ENCODE measurements around the gene CACNA2D3.

DNA sequence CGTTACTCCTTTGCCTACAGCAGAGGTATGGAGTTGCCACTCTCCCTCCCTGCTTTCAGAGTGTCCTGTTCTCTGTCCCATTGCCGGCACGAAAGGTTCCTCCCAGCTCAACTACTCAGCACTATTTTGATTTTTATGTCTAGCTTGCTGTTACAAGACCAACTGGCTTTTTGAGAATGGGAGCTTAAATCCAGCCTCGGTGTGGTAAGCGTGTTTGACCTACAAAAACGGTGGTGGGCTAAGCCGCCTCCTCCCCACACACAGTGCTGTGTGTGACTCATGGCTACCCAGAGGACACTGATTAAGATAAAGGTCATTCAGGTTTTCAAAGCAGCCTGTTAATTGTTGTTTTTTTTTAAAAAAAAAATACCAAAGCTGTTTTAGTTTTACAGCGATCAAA is 741.0 kb downstream of the CACNA2D3 start:
- TF ChIP-seq, protein P1, sequence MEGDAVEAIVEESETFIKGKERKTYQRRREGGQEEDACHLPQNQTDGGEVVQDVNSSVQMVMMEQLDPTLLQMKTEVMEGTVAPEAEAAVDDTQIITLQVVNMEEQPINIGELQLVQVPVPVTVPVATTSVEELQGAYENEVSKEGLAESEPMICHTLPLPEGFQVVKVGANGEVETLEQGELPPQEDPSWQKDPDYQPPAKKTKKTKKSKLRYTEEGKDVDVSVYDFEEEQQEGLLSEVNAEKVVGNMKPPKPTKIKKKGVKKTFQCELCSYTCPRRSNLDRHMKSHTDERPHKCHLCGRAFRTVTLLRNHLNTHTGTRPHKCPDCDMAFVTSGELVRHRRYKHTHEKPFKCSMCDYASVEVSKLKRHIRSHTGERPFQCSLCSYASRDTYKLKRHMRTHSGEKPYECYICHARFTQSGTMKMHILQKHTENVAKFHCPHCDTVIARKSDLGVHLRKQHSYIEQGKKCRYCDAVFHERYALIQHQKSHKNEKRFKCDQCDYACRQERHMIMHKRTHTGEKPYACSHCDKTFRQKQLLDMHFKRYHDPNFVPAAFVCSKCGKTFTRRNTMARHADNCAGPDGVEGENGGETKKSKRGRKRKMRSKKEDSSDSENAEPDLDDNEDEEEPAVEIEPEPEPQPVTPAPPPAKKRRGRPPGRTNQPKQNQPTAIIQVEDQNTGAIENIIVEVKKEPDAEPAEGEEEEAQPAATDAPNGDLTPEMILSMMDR (optimal IDR thresholded peaks at IDR 0.05 in 1 of 3, IDR thresholded peaks at IDR 0.05 in 1 of 3, conservative IDR thresholded peaks at IDR 0.05 in 1 of 3; ENCODE audit: extremely low read depth in 1 of 3, insufficient read depth in 2 of 3, low read length in 3 of 3), result no peak
- no peak for TF ChIP-seq EZH2 (IDR thresholded peaks at IDR 0.05; ENCODE audit: low read length)
